K562 (cell line): ENCODE data around the gene PLCB3. TPM values are rescaled to one million over a fixed set of nuclear protein-coding genes. Genes with fewer than 3 reads are reported as not detected.

Experiments used
- ATF1 ChIP-seq, 2 experiments: fragments of 450-650 bp in 1 of 2; IDR thresholded peaks; 2 replicates each; pipeline ENCODE4 v1.6.1; 2016; ENCODE audit warnings: missing compliant biosample characterization in 1 of 2, missing genetic modification characterization in 1 of 2
- CBX2 ChIP-seq: fragments of 200-600 bp; sonication (generic); IDR thresholded peaks from one replicate; pipeline ENCODE4 v1.6.1; 2012; ENCODE audit warnings: mild to moderate bottlenecking, low read length, inconsistent platforms; ENCODE audit not compliant: insufficient read depth, poor library complexity, severe bottlenecking
- E2F3 ChIP-seq: fragments of 250-450 bp; sonication (Bioruptor Pico); IDR thresholded peaks from 2 replicates; pipeline ENCODE4 v1.4.0; 2020; ENCODE audit warnings: mild to moderate bottlenecking
- FIP1L1 ChIP-seq: fragments of 200-400 bp; formaldehyde crosslinking; IDR thresholded peaks from 2 replicates; pipeline ENCODE4 v1.6.1; 2018; ENCODE audit warnings: mild to moderate bottlenecking, low read depth, low read length; ENCODE audit not compliant: poor library complexity, severe bottlenecking
- MAFK ChIP-seq: IDR thresholded peaks from 2 replicates; pipeline ENCODE4 v1.6.1; 2011; ENCODE audit warnings: low read length, improper control_type of control experiment
- MEF2A ChIP-seq: IDR thresholded peaks from 2 replicates; pipeline ENCODE4 v1.6.1; 2011; ENCODE audit warnings: low read depth, mild to moderate bottlenecking, low read length, moderate library complexity; ENCODE audit not compliant: control insufficient read depth
- RBM34 ChIP-seq: fragments of 200-400 bp; formaldehyde crosslinking; IDR thresholded peaks from 2 replicates; pipeline ENCODE4 v1.6.1; 2018; ENCODE audit warnings: low read length, borderline replicate concordance; ENCODE audit not compliant: insufficient read depth
- SAFB ChIP-seq: fragments of 200-400 bp; formaldehyde crosslinking; IDR thresholded peaks from 2 replicates; pipeline ENCODE4 v1.6.1; 2017; ENCODE audit warnings: low read depth, low read length, borderline replicate concordance
- TFAM ChIP-seq: fragments of 250-450 bp; sonication (Bioruptor Pico); conservative IDR thresholded peaks from 2 replicates; pipeline ENCODE4 v1.5.0; 2021; ENCODE audit warnings: mild to moderate bottlenecking, moderate library complexity
- UBTF ChIP-seq, 2 experiments: IDR thresholded peaks; 2 replicates each; pipeline ENCODE4 v1.6.1; 2012; ENCODE audit warnings: improper control_type of control experiment in 2 of 2, low read depth in 2 of 2, low read length in 2 of 2, borderline replicate concordance in 1 of 2
- ZC3H4 ChIP-seq: sonication (generic); formaldehyde crosslinking; IDR thresholded peaks from 2 replicates; pipeline ENCODE4 v1.9.0; 2021; ENCODE audit warnings: missing genetic modification reagents, borderline replicate concordance
- ZNF561 ChIP-seq: fragments of 450-650 bp; formaldehyde crosslinking; conservative IDR thresholded peaks from 2 replicates; pipeline ENCODE4 v1.4.0; 2020; ENCODE audit warnings: mild to moderate bottlenecking, moderate library complexity
- ZSCAN29 ChIP-seq: fragments of 450-650 bp; IDR thresholded peaks from 2 replicates; pipeline ENCODE4 v1.6.1; 2017
- polyA plus RNA-seq, 8 experiments: library from polyadenylated mRNA; depleted of rRNA in 4 of 8; stranded (reverse) in 5 of 8; unstranded in 3 of 8; fragments of >200 nt; fragmentation: Nextera tagmentation in 2 of 8; fragmentation: Illumina TruSeq in 1 of 8; extraction: Ambion mirVana in 2 of 8; extraction: Trizol in 1 of 8; gene quantifications; 2 replicates each; pipeline versions ENCODE4 v1.2.1 to v1.2.3, GENCODE V29; 2011 to 2014; ENCODE audit warnings: inconsistent platforms in 1 of 8, missing spikeins in 1 of 8
- total RNA-seq, 7 experiments: library from RNA; depleted of rRNA in 6 of 7; stranded (reverse); fragments of >200 nt in 6 of 7; fragmentation: Illumina TruSeq in 2 of 7; extraction: Trizol in 2 of 7; gene quantifications; 2 replicates each; pipeline versions ENCODE4 v1.2.1 to v1.2.3, GENCODE V29; 2011 to 2021; ENCODE audit warnings: low replicate concordance in 1 of 7
- TF ChIP-seq, protein P1 (sequence below), 2 experiments: fragments of 450-650 bp; IDR thresholded peaks; 2 replicates each; pipeline ENCODE4 v1.6.1; 2016; ENCODE audit warnings: mild to moderate bottlenecking in 2 of 2, borderline replicate concordance in 1 of 2, low read depth in 1 of 2, moderate library complexity in 1 of 2
- TF ChIP-seq, protein P2 (sequence below): fragments of 450-650 bp; formaldehyde crosslinking; conservative IDR thresholded peaks from 2 replicates; pipeline ENCODE4 v1.4.0; 2022; ENCODE audit warnings: mild to moderate bottlenecking, missing genetic modification characterization

PLCB3 gene
- total and polyA plus RNA-seq, 9 of the 15 experiments (the other 6 are each of a cell fraction or from before 2014, with no cell fraction given): 0.31 to 44.8 (median 14.6) TPM

GRCh38 chr11:64249563-64250414, 1.5 kb upstream of the PLCB3 start (continued):
- TF ChIP-seq CBX2: no peak
- TF ChIP-seq ATF1 (CRISPR knock-in tag; IDR thresholded peaks at IDR 0.05): no peak
- no peak for TF ChIP-seq ATF1 (tag; IDR thresholded peaks at IDR 0.05)
- no peak for TF ChIP-seq MEF2A
- TF ChIP-seq, protein P1, sequence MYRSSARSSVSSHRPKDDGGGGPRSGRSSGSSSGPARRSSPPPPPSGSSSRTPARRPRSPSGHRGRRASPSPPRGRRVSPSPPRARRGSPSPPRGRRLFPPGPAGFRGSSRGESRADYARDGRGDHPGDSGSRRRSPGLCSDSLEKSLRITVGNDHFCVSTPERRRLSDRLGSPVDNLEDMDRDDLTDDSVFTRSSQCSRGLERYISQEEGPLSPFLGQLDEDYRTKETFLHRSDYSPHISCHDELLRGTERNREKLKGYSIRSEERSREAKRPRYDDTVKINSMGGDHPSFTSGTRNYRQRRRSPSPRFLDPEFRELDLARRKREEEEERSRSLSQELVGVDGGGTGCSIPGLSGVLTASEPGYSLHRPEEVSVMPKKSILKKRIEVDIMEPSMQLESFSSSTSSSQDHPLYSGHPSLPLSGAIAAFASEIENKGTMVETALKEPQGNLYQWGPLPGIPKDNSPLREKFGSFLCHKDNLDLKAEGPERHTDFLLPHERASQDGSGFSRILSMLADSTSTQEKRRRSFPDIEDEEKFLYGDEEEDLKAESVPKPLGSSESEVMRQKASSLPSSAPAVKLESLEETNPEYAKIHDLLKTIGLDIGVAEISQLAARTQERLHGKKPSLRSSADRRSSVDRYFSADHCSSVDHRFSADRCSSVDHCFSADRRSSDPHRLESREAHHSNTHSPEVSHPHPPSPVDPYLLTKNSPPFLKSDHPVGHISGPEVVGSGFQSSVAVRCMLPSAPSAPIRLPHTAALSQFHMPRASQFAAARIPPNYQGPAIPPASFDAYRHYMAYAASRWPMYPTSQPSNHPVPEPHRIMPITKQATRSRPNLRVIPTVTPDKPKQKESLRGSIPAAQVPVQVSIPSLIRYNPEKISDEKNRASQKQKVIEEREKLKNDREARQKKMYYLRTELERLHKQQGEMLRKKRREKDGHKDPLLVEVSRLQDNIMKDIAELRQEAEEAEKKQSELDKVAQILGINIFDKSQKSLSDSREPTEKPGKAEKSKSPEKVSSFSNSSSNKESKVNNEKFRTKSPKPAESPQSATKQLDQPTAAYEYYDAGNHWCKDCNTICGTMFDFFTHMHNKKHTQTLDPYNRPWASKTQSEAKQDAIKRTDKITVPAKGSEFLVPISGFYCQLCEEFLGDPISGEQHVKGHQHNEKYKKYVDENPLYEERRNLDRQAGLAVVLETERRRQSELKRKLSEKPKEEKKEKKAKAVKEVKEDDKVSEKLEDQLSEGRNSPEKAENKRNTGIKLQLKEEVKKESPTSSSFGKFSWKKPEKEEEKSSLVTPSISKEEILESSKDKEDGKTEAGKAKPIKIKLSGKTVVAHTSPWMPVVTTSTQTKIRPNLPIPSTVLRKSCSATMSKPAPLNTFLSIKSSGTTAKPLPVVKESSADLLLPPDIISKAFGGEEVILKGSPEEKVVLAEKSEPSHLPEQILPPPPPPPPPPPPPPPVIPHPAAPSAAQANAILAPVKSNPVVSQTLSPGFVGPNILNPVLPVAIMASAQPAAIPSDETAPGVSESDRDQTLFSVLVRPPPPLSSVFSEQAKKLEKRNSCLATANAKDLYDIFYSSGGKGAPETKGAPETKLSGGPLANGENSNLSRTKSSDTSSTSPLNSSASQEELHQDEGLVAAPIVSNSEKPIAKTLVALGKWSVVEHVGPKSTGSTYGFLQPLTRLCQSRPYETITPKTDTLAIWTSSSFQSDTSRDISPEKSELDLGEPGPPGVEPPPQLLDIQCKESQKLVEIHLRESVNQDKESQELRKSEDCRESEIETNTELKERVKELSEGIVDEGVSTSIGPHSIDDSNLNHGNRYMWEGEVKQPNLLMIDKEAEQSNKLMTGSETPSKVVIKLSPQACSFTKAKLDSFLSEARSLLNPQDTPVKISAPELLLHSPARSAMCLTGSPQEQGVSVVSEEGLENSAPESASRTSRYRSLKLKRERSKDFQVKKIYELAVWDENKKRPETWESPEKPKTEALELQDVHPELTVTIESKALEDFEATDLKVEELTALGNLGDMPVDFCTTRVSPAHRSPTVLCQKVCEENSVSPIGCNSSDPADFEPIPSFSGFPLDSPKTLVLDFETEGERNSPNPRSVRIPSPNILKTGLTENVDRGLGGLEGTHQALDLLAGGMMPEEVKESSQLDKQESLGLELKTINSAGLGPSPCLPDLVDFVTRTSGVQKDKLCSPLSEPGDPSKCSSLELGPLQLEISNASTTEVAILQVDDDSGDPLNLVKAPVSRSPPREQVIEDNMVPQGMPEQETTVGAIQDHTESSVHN (IDR thresholded peaks at IDR 0.05; ENCODE audit: borderline replicate concordance in 1 of 2, low read depth in 1 of 2): no peak
- no peak for TF ChIP-seq ZC3H4 (CRISPR knock-in tag)
- TF ChIP-seq E2F3 (CRISPR knock-in tag): no peak
- no peak for TF ChIP-seq MAFK
- no peak for TF ChIP-seq ZNF561 (CRISPR knock-in tag)
- no peak for TF ChIP-seq RBM34
- no peak for TF ChIP-seq ZSCAN29
- TF ChIP-seq FIP1L1: no peak
- TF ChIP-seq UBTF (IDR thresholded peaks at IDR 0.05; ENCODE audit: borderline replicate concordance in 1 of 2, low read depth in 2 of 2, low read length in 2 of 2): no peak
- TF ChIP-seq TFAM: no peak
- TF ChIP-seq, protein P2, sequence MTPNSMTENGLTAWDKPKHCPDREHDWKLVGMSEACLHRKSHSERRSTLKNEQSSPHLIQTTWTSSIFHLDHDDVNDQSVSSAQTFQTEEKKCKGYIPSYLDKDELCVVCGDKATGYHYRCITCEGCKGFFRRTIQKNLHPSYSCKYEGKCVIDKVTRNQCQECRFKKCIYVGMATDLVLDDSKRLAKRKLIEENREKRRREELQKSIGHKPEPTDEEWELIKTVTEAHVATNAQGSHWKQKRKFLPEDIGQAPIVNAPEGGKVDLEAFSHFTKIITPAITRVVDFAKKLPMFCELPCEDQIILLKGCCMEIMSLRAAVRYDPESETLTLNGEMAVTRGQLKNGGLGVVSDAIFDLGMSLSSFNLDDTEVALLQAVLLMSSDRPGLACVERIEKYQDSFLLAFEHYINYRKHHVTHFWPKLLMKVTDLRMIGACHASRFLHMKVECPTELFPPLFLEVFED (CRISPR knock-in tag): no peak
- no peak for TF ChIP-seq SAFB
